H9 (cell line): Measurements from ENCODE around the gene CFAP157. TPM values are rescaled to one million over a fixed set of nuclear protein-coding genes. Genes with fewer than 3 reads are reported as not detected.

Experiments
- DNase-seq: peaks from one replicate; pipeline ENCODE4 v3.0.0-alpha.2; 2017
- H2AFZ ChIP-seq: one replicate; pipeline ENCODE4 v1.6.1; 2013; ENCODE audit warnings: mild to moderate bottlenecking, low read length, control low read depth, moderate library complexity
- H2AK5ac ChIP-seq: 2 replicates; pipeline ENCODE4 v1.6.1; 2013; ENCODE audit warnings: low read length, control low read depth, mixed read lengths; ENCODE audit not compliant: insufficient read length
- H2BK120ac ChIP-seq: one replicate; pipeline ENCODE4 v1.6.1; 2013; ENCODE audit warnings: low read depth, mild to moderate bottlenecking, low read length, control low read depth, inconsistent platforms; ENCODE audit not compliant: poor library complexity, severe bottlenecking
- H2BK12ac ChIP-seq: 2 replicates; pipeline ENCODE4 v1.6.1; 2013; ENCODE audit warnings: low read length, control low read depth, mixed read lengths, low read depth; ENCODE audit not compliant: insufficient read length
- H2BK15ac ChIP-seq: 2 replicates; pipeline ENCODE4 v1.6.1; 2013; ENCODE audit warnings: low read depth, low read length, control low read depth
- H2BK20ac ChIP-seq: one replicate; pipeline ENCODE4 v1.6.1; 2013; ENCODE audit warnings: low read depth, mild to moderate bottlenecking, low read length, control low read depth, inconsistent platforms; ENCODE audit not compliant: poor library complexity, severe bottlenecking
- H2BK5ac ChIP-seq: 2 replicates; pipeline ENCODE4 v1.6.1; 2013; ENCODE audit warnings: low read length, control low read depth, mixed read lengths; ENCODE audit not compliant: insufficient read length
- H3K14ac ChIP-seq: 2 replicates; pipeline ENCODE4 v1.6.1; 2013; ENCODE audit warnings: low read length, control low read depth; ENCODE audit not compliant: insufficient read depth
- H3K18ac ChIP-seq: 2 replicates; pipeline ENCODE4 v1.6.1; 2013; ENCODE audit warnings: low read depth, mild to moderate bottlenecking, mixed read lengths, low read length, control low read depth; ENCODE audit not compliant: insufficient read length
- H3K23ac ChIP-seq: 2 replicates; pipeline ENCODE4 v1.6.1; 2013; ENCODE audit warnings: low read length, control low read depth, mixed read lengths, low read depth; ENCODE audit not compliant: insufficient read length
- H3K23me2 ChIP-seq: 2 replicates; pipeline ENCODE4 v1.6.1; 2013; ENCODE audit warnings: low read depth, mild to moderate bottlenecking, mixed read lengths, low read length, control low read depth; ENCODE audit not compliant: insufficient read length, poor library complexity, severe bottlenecking
- H3K27ac ChIP-seq: 2 replicates; pipeline ENCODE4 v1.5.1; 2013; ENCODE audit warnings: low read length, control low read depth, mixed read lengths, low read depth; ENCODE audit not compliant: insufficient read length
- H3K27me3 ChIP-seq: 2 replicates; pipeline ENCODE4 v1.6.1; 2013; ENCODE audit warnings: low read length, control low read depth, inconsistent platforms; ENCODE audit not compliant: insufficient read depth
- H3K4ac ChIP-seq: 2 replicates; pipeline ENCODE4 v1.6.1; 2013; ENCODE audit warnings: low read depth, mild to moderate bottlenecking, control low read depth, inconsistent platforms, low read length, moderate library complexity
- H3K4me1 ChIP-seq: 2 replicates; pipeline ENCODE4 v1.6.1; 2013; ENCODE audit warnings: low read length, control low read depth, inconsistent platforms; ENCODE audit not compliant: insufficient read depth
- H3K4me2 ChIP-seq: 2 replicates; pipeline ENCODE4 v1.6.1; 2013; ENCODE audit warnings: low read length, control low read depth, mixed read lengths; ENCODE audit not compliant: insufficient read length, insufficient read depth
- H3K56ac ChIP-seq: 2 replicates; pipeline ENCODE4 v1.6.1; 2013; ENCODE audit warnings: low read depth, mild to moderate bottlenecking, mixed read lengths, low read length, control low read depth; ENCODE audit not compliant: insufficient read length
- H3K79me1 ChIP-seq: 2 replicates; pipeline ENCODE4 v1.6.1; 2013; ENCODE audit warnings: low read depth, mild to moderate bottlenecking, moderate library complexity, low read length, control low read depth, inconsistent platforms; ENCODE audit not compliant: insufficient read depth, poor library complexity, severe bottlenecking
- H3K79me2 ChIP-seq: 2 replicates; pipeline ENCODE4 v1.6.1; 2013; ENCODE audit warnings: low read length, control low read depth, inconsistent platforms; ENCODE audit not compliant: insufficient read depth
- H3K9ac ChIP-seq: 2 replicates; pipeline ENCODE4 v1.6.1; 2013; ENCODE audit warnings: low read length, control low read depth, mixed read lengths; ENCODE audit not compliant: insufficient read length; ENCODE audit errors: extremely low read depth
- H3K9me3 ChIP-seq: one replicate; pipeline ENCODE4 v1.6.1; 2013; ENCODE audit warnings: low read depth, low read length, inconsistent platforms; ENCODE audit not compliant: control insufficient read depth
- H3T11ph ChIP-seq: one replicate; pipeline ENCODE4 v1.6.1; 2013; ENCODE audit warnings: mild to moderate bottlenecking, low read length, control low read depth, inconsistent platforms
- H4K20me1 ChIP-seq: one replicate; pipeline ENCODE4 v1.6.1; 2013; ENCODE audit not compliant: control insufficient read depth, insufficient read length, insufficient read depth
- H4K5ac ChIP-seq: 2 replicates; pipeline ENCODE4 v1.6.1; 2013; ENCODE audit warnings: low read depth, mild to moderate bottlenecking, mixed read lengths, low read length, control low read depth; ENCODE audit not compliant: insufficient read length
- H4K8ac ChIP-seq: replicated peaks from 2 replicates; pipeline ENCODE4 v1.6.1; 2013; ENCODE audit warnings: low read length, control low read depth, mixed read lengths, low read depth; ENCODE audit not compliant: insufficient read length
- H4K91ac ChIP-seq: 2 replicates; pipeline ENCODE4 v1.6.1; 2013; ENCODE audit warnings: low read depth, mild to moderate bottlenecking, moderate library complexity, mixed read lengths, low read length, control low read depth; ENCODE audit not compliant: insufficient read length
- H3K27ac Mint-ChIP-seq, 3 experiments: 2 replicates in 2 of 3; 3 replicates in 1 of 3; pipeline ENCODE4 v1.8.0; 2020 to 2021; ENCODE audit warnings: mixed read lengths in 3 of 3, mild to moderate bottlenecking in 1 of 3, moderate library complexity in 1 of 3
- H3K27me3 Mint-ChIP-seq: 2 replicates; pipeline ENCODE4 v1.8.0; 2021; ENCODE audit warnings: low read depth, mild to moderate bottlenecking, moderate library complexity, mixed read lengths
- H3K36me3 Mint-ChIP-seq, 3 experiments: 2 replicates in 2 of 3; 3 replicates in 1 of 3; pipeline ENCODE4 v1.8.0; 2020 to 2021; ENCODE audit warnings: low read depth in 3 of 3, mixed read lengths in 3 of 3; ENCODE audit not compliant: insufficient read depth in 1 of 3
- H3K4me1 Mint-ChIP-seq, 2 experiments: 2 replicates each; pipeline ENCODE4 v1.8.0; 2020; ENCODE audit warnings: mixed read lengths in 2 of 2
- H3K4me3 Mint-ChIP-seq, 2 experiments: 2 replicates in 1 of 2; 3 replicates in 1 of 2; pipeline ENCODE4 v1.8.0; 2020 to 2021; ENCODE audit warnings: mild to moderate bottlenecking in 2 of 2, mixed read lengths in 2 of 2, moderate library complexity in 1 of 2
- H3K9me3 Mint-ChIP-seq, 2 experiments: 2 replicates in 1 of 2; 3 replicates in 1 of 2; pipeline ENCODE4 v1.8.0; 2020; ENCODE audit warnings: mild to moderate bottlenecking in 2 of 2, mixed read lengths in 2 of 2, moderate library complexity in 1 of 2
- WGBS: extraction: QIAGEN DNeasy Blood & Tissue Kit; methylation state at CpG from one replicate; pipeline ENCODE4 v1.1.7; 2013; ENCODE audit warnings: missing lambda C conversion rate, low lambda C conversion rate, mixed read lengths; ENCODE audit not compliant: insufficient read length; ENCODE audit errors: extremely low coverage; 5-methylcytosine and 5-hydroxymethylcytosine counted together
- total RNA-seq: library from RNA; stranded (reverse); gene quantifications from 2 replicates; pipeline ENCODE4 v1.2.1, GENCODE V29; 2021
- TF ChIP-seq, protein P1 (sequence below): fragments of 200-600 bp; sonication (generic); conservative IDR thresholded peaks from 3 replicates; pipeline ENCODE4 v1.8.0; 2021; ENCODE audit warnings: antibody characterized with exemption, mild to moderate bottlenecking

CFAP157 gene
- total RNA-seq, 1 experiment from 2014 or later, result 0.22 TPM

DNA sequence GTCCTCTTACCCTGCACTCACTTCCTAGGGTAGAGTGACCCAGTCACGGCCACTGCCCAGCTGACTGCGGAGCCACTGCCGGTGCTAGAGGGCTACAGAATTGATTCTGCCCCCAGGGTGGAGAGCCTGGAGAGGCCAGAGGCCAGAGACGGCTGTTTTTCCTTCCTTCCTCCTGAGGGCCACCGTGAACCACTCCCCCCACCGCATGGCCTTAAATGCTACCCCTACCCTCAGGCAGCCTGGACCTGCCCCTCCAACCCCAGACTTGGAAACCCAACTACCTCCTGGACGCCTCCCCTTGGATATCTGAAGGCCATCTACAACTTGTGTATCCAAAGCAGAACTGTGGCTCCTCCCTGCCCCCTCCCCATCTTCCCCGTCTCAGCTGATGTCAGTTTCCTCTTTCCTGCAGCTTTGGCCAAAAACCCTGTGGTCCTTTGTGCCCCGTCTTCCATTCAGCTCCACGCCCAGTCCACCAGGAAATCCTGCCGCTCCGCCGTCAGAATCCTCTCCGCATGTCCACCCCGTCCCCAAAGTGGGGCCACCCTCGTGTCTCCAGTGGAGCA lies 55.4 kb downstream of the CFAP157 start:
- Histone ChIP-seq H3K4me1 (peaks cover 7% of the 10 kb centered on the region; the same call in 1 of the 2 replicates), H3K14ac (no peak overlapping the region; the same call in 1 of the 2 replicates), H3K23ac (no peak overlapping the region), H3K79me2 (no peaks in the 10 kb centered on the region), H2BK12ac (no peak overlapping the region), H2AFZ (no peak overlapping the region), H4K91ac (no peak overlapping the region), H3K9me3 (no peaks in the 10 kb centered on the region), H2BK120ac (no peak overlapping the region), H2BK5ac (no peak overlapping the region), H3K4ac (no peak overlapping the region), H3K23me2 (no peaks in the 10 kb centered on the region), H3K18ac (no peak overlapping the region), H4K5ac (no peak overlapping the region), H2BK20ac (no peak overlapping the region), H2BK15ac (no peak overlapping the region), H3K56ac (no peak overlapping the region), H3K9ac (no peak overlapping the region), H2AK5ac (no peak overlapping the region), H3K27ac (no peak overlapping the region), H3K79me1 (no peaks in the 10 kb centered on the region), H4K20me1 (no peaks in the 10 kb centered on the region), H3K4me2 (no peak overlapping the region), H4K8ac (no peak overlapping the region), H3K27me3 (no peaks in the 10 kb centered on the region), H3T11ph (no peak overlapping the region)
- Mint-ChIP-seq H3K27me3 (peaks cover 13% of the 10 kb centered on the region), H3K27ac (peak overlapping the region; percentile 3 to 83 (median 16); a peak in 3 of 7 replicates), H3K4me3 (peak overlapping the region in 1 of 2 experiments; percentile 57; a peak in 3 of 5 replicates), H3K36me3 (no peaks in the 10 kb centered on the region), H3K4me1 (peaks cover 31 to 39% of the 10 kb centered on the region in 2 experiments), H3K9me3 (no peaks in the 10 kb centered on the region; a peak in 1 of 5 replicates)
- TF ChIP-seq, protein P1, sequence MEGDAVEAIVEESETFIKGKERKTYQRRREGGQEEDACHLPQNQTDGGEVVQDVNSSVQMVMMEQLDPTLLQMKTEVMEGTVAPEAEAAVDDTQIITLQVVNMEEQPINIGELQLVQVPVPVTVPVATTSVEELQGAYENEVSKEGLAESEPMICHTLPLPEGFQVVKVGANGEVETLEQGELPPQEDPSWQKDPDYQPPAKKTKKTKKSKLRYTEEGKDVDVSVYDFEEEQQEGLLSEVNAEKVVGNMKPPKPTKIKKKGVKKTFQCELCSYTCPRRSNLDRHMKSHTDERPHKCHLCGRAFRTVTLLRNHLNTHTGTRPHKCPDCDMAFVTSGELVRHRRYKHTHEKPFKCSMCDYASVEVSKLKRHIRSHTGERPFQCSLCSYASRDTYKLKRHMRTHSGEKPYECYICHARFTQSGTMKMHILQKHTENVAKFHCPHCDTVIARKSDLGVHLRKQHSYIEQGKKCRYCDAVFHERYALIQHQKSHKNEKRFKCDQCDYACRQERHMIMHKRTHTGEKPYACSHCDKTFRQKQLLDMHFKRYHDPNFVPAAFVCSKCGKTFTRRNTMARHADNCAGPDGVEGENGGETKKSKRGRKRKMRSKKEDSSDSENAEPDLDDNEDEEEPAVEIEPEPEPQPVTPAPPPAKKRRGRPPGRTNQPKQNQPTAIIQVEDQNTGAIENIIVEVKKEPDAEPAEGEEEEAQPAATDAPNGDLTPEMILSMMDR, result no peak
- DNase-seq, result no peak
- no CpG with 5 or more reads among the region's 16 CpGs for WGBS
